RPMI8226 (cell line): ENCODE measurements around the gene SPRY4.
"Not testable (repeated sequence)": the region's sequence is repeated elsewhere in the genome, so short reads cannot be mapped to it uniquely, and the experiment has no call there.

Source experiments
- DNase-seq: peaks from one replicate; pipeline ENCODE4 v3.0.0-alpha.2; 2015

SPRY4 gene

GRCh38 chr5:142314109-142314508 lies 10.7 kb downstream of the SPRY4 start:
- DNase-seq = no peak

GRCh38 chr5:142313682-142314081 lies 11.1 kb downstream of the SPRY4 start:
- DNase-seq = no peak

GRCh38 chr5:142313275-142313674 lies 11.5 kb downstream of the SPRY4 start:
- no peak for DNase-seq

GRCh38 chr5:142312399-142312798 lies 12.4 kb downstream of the SPRY4 start:
- DNase-seq = no peak

GRCh38 chr5:142311725-142312124 lies 13.1 kb downstream of the SPRY4 start:
- DNase-seq = no peak

- no peak for DNase-seq
These were observed 14.0 kb downstream of the SPRY4 start for GRCh38 chr5:142310803-142311202.

GRCh38 chr5:142309747-142310318 lies 15.0 kb downstream of the SPRY4 start:
- no peak for DNase-seq

- DNase-seq = no peak
These were observed 16.5 kb downstream of the SPRY4 start for GRCh38 chr5:142308358-142308757.

GRCh38 chr5:142307146-142307890 lies 17.5 kb downstream of the SPRY4 start:
- no peak for DNase-seq

- no peak for DNase-seq
These were observed 18.7 kb downstream of the SPRY4 start for GRCh38 chr5:142306077-142306502.

GRCh38 chr5:142305211-142305610 lies 19.6 kb downstream of the SPRY4 start:
- no peak for DNase-seq

GRCh38 chr5:142304013-142304701 lies 20.7 kb downstream of the SPRY4 start:
- DNase-seq = no peak

GRCh38 chr5:142303565-142303964 lies 21.3 kb downstream of the SPRY4 start:
- DNase-seq = no peak

GRCh38 chr5:142301540-142301939 lies 23.3 kb downstream of the SPRY4 start:
- no peak for DNase-seq

GRCh38 chr5:142300677-142301076 lies 24.1 kb downstream of the SPRY4 start:
- DNase-seq = no peak

- no peak for DNase-seq
These were observed 26.0 kb downstream of the SPRY4 start for GRCh38 chr5:142298789-142299188.

- DNase-seq = not testable (repeated sequence)
These were observed 27.0 kb downstream of the SPRY4 start for GRCh38 chr5:142297786-142298185.

- no peak for DNase-seq
These were observed 27.9 kb downstream of the SPRY4 start for GRCh38 chr5:142296914-142297417.

GRCh38 chr5:142295960-142296860 lies 28.6 kb downstream of the SPRY4 start:
- no peak for DNase-seq

GRCh38 chr5:142295084-142295758 lies 29.6 kb downstream of the SPRY4 start:
- no peak for DNase-seq

- no peak for DNase-seq
These were observed 31.3 kb downstream of the SPRY4 start for GRCh38 chr5:142293486-142293885.

GRCh38 chr5:142292808-142293207 lies 32.0 kb downstream of the SPRY4 start:
- DNase-seq = no peak
